CD14-positive monocyte (primary cell): ENCODE measurements around the gene ELANE. TPM values are rescaled to one million over a fixed set of nuclear protein-coding genes. Genes with fewer than 3 reads are reported as not detected.

Experiments used
- DNase-seq, 3 donors: peaks; one replicate each; pipeline ENCODE4 v3.0.0-alpha.2; 2011 to 2022
- H2AFZ ChIP-seq: 2 replicates; pipeline ENCODE4 v1.6.0; 2012; ENCODE audit warnings: mild to moderate bottlenecking, low read depth, low read length, inconsistent platforms; ENCODE audit not compliant: insufficient read depth, poor library complexity, severe bottlenecking
- H3K27ac ChIP-seq, 2 donors: 1 replicate in 1 of 2; 2 replicates in 1 of 2; pipeline ENCODE4 v1.5.1; 2012 to 2013; ENCODE audit warnings: low read length in 2 of 2, control low read depth in 1 of 2, inconsistent platforms in 1 of 2, low read depth in 1 of 2, mild to moderate bottlenecking in 1 of 2
- H3K27me3 ChIP-seq, 2 donors: one replicate each; pipeline versions ENCODE4 v1.6.0 to v1.6.1; 2011 to 2013; ENCODE audit warnings: low read length in 2 of 2; ENCODE audit not compliant: control insufficient read depth in 2 of 2, insufficient read depth in 2 of 2
- H3K36me3 ChIP-seq, 2 donors: replicated peaks in 1 of 2; 1 replicate in 1 of 2; 2 replicates in 1 of 2; pipeline versions ENCODE4 v1.5.1 to v1.6.1; 2012 to 2013; ENCODE audit warnings: low read length in 2 of 2, control low read depth in 1 of 2, inconsistent platforms in 1 of 2, mild to moderate bottlenecking in 1 of 2; ENCODE audit not compliant: insufficient read depth in 2 of 2, control insufficient read depth in 1 of 2
- H3K4me1 ChIP-seq, 2 donors: 1 replicate in 1 of 2; 2 replicates in 1 of 2; pipeline versions ENCODE4 v1.5.1 to v1.6.1; 2012 to 2013; ENCODE audit warnings: low read length in 2 of 2, control low read depth in 1 of 2, inconsistent platforms in 1 of 2, mild to moderate bottlenecking in 1 of 2, moderate library complexity in 1 of 2; ENCODE audit not compliant: insufficient read depth in 2 of 2, control insufficient read depth in 1 of 2
- H3K4me2 ChIP-seq: replicated peaks from 2 replicates; pipeline ENCODE3; 2012; ENCODE audit warnings: low read length, moderate library complexity, mild to moderate bottlenecking; ENCODE audit not compliant: poor library complexity, severe bottlenecking; ENCODE audit errors: extremely low read depth
- H3K4me3 ChIP-seq, 3 experiments: fragments of 200-600 bp in 1 of 3; sonication (generic) in 1 of 3; replicated peaks in 1 of 3; 1 replicate in 2 of 3; 2 replicates in 1 of 3; pipeline ENCODE4 v1.5.1; 2011 to 2013; ENCODE audit warnings: low read length in 3 of 3, mild to moderate bottlenecking in 3 of 3, control low read depth in 2 of 3, low read depth in 2 of 3, inconsistent platforms in 1 of 3, moderate library complexity in 1 of 3
- H3K79me2 ChIP-seq: 2 replicates; pipeline ENCODE4 v1.6.0; 2012; ENCODE audit warnings: mild to moderate bottlenecking, control low read depth, inconsistent platforms, low read length, moderate library complexity; ENCODE audit not compliant: insufficient read depth
- H3K9ac ChIP-seq: 2 replicates; pipeline ENCODE4 v1.6.0; 2017; ENCODE audit warnings: low read length, mild to moderate bottlenecking; ENCODE audit not compliant: insufficient read depth, poor library complexity, severe bottlenecking
- H3K9me3 ChIP-seq, 2 donors: replicated peaks in 1 of 2; 1 replicate in 1 of 2; 2 replicates in 1 of 2; pipeline versions ENCODE4 v1.5.1 to v1.6.1; 2012 to 2013; ENCODE audit warnings: low read length in 2 of 2, control low read depth in 1 of 2; ENCODE audit not compliant: control insufficient read depth in 1 of 2, insufficient read depth in 1 of 2
- H4K20me1 ChIP-seq: 2 replicates; pipeline ENCODE4 v1.6.0; 2012; ENCODE audit warnings: mild to moderate bottlenecking, low read length, control low read depth, moderate library complexity; ENCODE audit not compliant: insufficient read depth
- H3K27ac Mint-ChIP-seq, 7 donors: one replicate each; pipeline ENCODE4 v1.8.0; 2020; ENCODE audit warnings: mild to moderate bottlenecking in 7 of 7, mixed read lengths in 7 of 7, moderate library complexity in 6 of 7, inconsistent platforms in 2 of 7
- H3K27me3 Mint-ChIP-seq, 3 donors: one replicate each; pipeline ENCODE4 v1.8.0; 2021 to 2022; ENCODE audit warnings: low read depth in 3 of 3, mild to moderate bottlenecking in 3 of 3, mixed read lengths in 3 of 3, moderate library complexity in 3 of 3, inconsistent platforms in 1 of 3
- H3K36me3 Mint-ChIP-seq, 2 donors: one replicate each; pipeline ENCODE4 v1.8.0; 2020; ENCODE audit warnings: mixed read lengths in 2 of 2, inconsistent platforms in 1 of 2, mild to moderate bottlenecking in 1 of 2
- H3K4me1 Mint-ChIP-seq: one replicate; pipeline ENCODE4 v1.8.0; 2020; ENCODE audit warnings: mild to moderate bottlenecking, mixed read lengths
- H3K4me3 Mint-ChIP-seq, 2 donors: one replicate each; pipeline ENCODE4 v1.8.0; 2020; ENCODE audit warnings: mild to moderate bottlenecking in 2 of 2, mixed read lengths in 2 of 2, moderate library complexity in 1 of 2
- H3K9me3 Mint-ChIP-seq, 7 donors: one replicate each; pipeline ENCODE4 v1.8.0; 2020 to 2022; ENCODE audit warnings: mixed read lengths in 7 of 7, mild to moderate bottlenecking in 6 of 7, moderate library complexity in 6 of 7, inconsistent platforms in 2 of 7
- CTCF ChIP-seq: fragments of 200-600 bp; IDR thresholded peaks from one replicate; pipeline ENCODE4 v1.8.0; 2022; ENCODE audit warnings: antibody characterized with exemption, mild to moderate bottlenecking
- WGBS: methylation state at CpG from one replicate; pipeline ENCODE4 v1.1.5; 2013; ENCODE audit warnings: missing lambda C conversion rate; ENCODE audit not compliant: insufficient coverage; 5-methylcytosine and 5-hydroxymethylcytosine counted together
- intact Hi-C, 2 donors: fragments of 100-400 bp; cut with micrococcal nuclease; formaldehyde crosslinking; loops; one replicate each; pipeline versions ENCODE4 v1.15.0 to v1.15.1; 2023
- polyA minus RNA-seq: library from RNA; depleted of rRNA, polyadenylated mRNA; stranded (reverse); fragments of >200 nt; gene quantifications from 2 replicates; pipeline ENCODE4 v1.2.3, GENCODE V29; 2012
- polyA plus RNA-seq, 3 donors: library from polyadenylated mRNA; depleted of rRNA in 1 of 3; unstranded in 2 of 3; stranded (reverse) in 1 of 3; fragments of 300-500 nt in 2 of 3; fragments of >200 nt in 1 of 3; fragmentation: Illumina TruSeq in 2 of 3; gene quantifications; 1 replicate in 2 of 3; 2 replicates in 1 of 3; pipeline ENCODE4 v1.2.3, GENCODE V29; 2012 to 2021
- total RNA-seq, 12 experiments: library from RNA in 1 of 12; stranded (reverse) in 1 of 12; fragments of 120-200 nt in 1 of 12; gene quantifications; one replicate each; pipeline ENCODE4 v1.2.4 and lab custom pipeline; 2013 to 2026; ENCODE audit warnings: mixed read lengths in 6 of 12, inconsistent platforms in 1 of 12

The ELANE gene
- total RNA-seq (2013): 0.83 TPM
- polyA plus RNA-seq (1 to 10 TPM in 2 of 3 donors, under 1 TPM in 1; 0.61 to 2.0 (median 1.3) TPM), polyA minus RNA-seq (0.24 and 0.28 TPM in 2 replicates), total RNA-seq (lab: John Stamatoyannopoulos, UW) (0 to 0.41 (median 0.21) reads per million in 11 experiments)

GRCh38 chr19:852136-853013 is at the start of gene ELANE:
TSS of gene ELANE (plus strand) at chr19:852303. CDS start at chr19:852329, 26 bp downstream.
- H3K36me3 ChIP-seq: no peaks in the 10 kb centered on the region
- H3K27me3 ChIP-seq: peaks cover 0 to 18% of the 10 kb centered on the region in 2 donors
- no peak for TF ChIP-seq CTCF
- intact Hi-C loops: loop anchor here (5.0 kb wide), 2 partner anchors 35 to 80 kb away; no protein-coding TSS in a partner anchor
- peaks cover 22% of the 10 kb centered on the region for H3K79me2 ChIP-seq
- Mint-ChIP-seq H3K36me3 (no peaks in the 10 kb centered on the region), H3K27ac (no peak within 1 kb of the TSS), H3K4me3 (peak within 1 kb of the TSS; percentile 61 to 84), H3K4me1 (peaks cover 34% of the 10 kb centered on the region), H3K27me3 (peaks cover 14 to 28% (median 16%) of the 10 kb centered on the region in 3 donors), H3K9me3 (peaks cover 0 to 2% (median 0%) of the 10 kb centered on the region in 7 donors)
- no peaks in the 10 kb centered on the region for H3K9me3 ChIP-seq
- peak within 1 kb of the TSS; percentile 18 to 68 (median 24) for H3K4me3 ChIP-seq
- peak in 1 of 3 donors; percentile 43 for DNase-seq
- 15% methylated on average over 39 of the region's 55 CpGs for WGBS
- peak within 1 kb of the TSS; percentile 27 for H3K9ac ChIP-seq
- H3K4me1 ChIP-seq: peaks cover 38 to 51% of the 10 kb centered on the region in 2 donors
- H3K27ac ChIP-seq: no peak within 1 kb of the TSS
- no peaks in the 10 kb centered on the region for H4K20me1 ChIP-seq
- peak within 1 kb of the TSS; percentile 67 for H2AFZ ChIP-seq
- peak within 1 kb of the TSS; percentile 75 for H3K4me2 ChIP-seq

- Histone ChIP-seq H3K9me3 (no peaks in the 10 kb centered on the region), H3K27me3 (no peaks in the 10 kb centered on the region), H3K79me2 (peaks cover 98% of the 10 kb centered on the region), H4K20me1 (peaks cover 98% of the 10 kb centered on the region), H3K9ac (no peak overlapping the region), H3K4me3 (no peak overlapping the region), H3K27ac (no peak overlapping the region), H3K4me2 (no peak overlapping the region), H3K4me1 (peaks cover 33 to 40% of the 10 kb centered on the region in 2 donors), H2AFZ (no peak overlapping the region), H3K36me3 (peaks cover 55 to 76% of the 10 kb centered on the region in 2 donors)
- H3K9me3 Mint-ChIP-seq: no peaks in the 10 kb centered on the region
- H3K27ac Mint-ChIP-seq: peak overlapping the region in 1 of 7 donors; percentile 66
- WGBS: 90% methylated on average over 24 of the region's 28 CpGs
- no peak for DNase-seq
- peaks cover 28% of the 10 kb centered on the region for H3K4me1 Mint-ChIP-seq
- intact Hi-C loops: no loop called here
- H3K36me3 Mint-ChIP-seq: peaks cover 29 to 65% of the 10 kb centered on the region in 2 donors
- H3K4me3 Mint-ChIP-seq: no peak overlapping the region
- H3K27me3 Mint-ChIP-seq: no peaks in the 10 kb centered on the region
- TF ChIP-seq CTCF: no peak
Measured at GRCh38 chr19:802498-803098, 49.5 kb upstream of the ELANE start.
